Nephron (organoid): ENCODE data around the gene MAP7.

Experiments used
- H3K27ac Mint-ChIP-seq, 3 experiments: 2 replicates each; pipeline ENCODE4 v1.8.0; 2020; ENCODE audit warnings: mixed read lengths in 3 of 3, mild to moderate bottlenecking in 2 of 3, moderate library complexity in 1 of 3
- H3K27me3 Mint-ChIP-seq: 2 replicates; pipeline ENCODE4 v1.8.0; 2021; ENCODE audit warnings: low read depth, mild to moderate bottlenecking, moderate library complexity, mixed read lengths
- H3K36me3 Mint-ChIP-seq: 2 replicates; pipeline ENCODE4 v1.8.0; 2020; ENCODE audit warnings: low read depth, mixed read lengths
- H3K4me1 Mint-ChIP-seq: 2 replicates; pipeline ENCODE4 v1.8.0; 2020; ENCODE audit warnings: mixed read lengths
- H3K4me3 Mint-ChIP-seq, 3 experiments: 2 replicates each; pipeline ENCODE4 v1.8.0; 2020; ENCODE audit warnings: mild to moderate bottlenecking in 3 of 3, mixed read lengths in 3 of 3, moderate library complexity in 2 of 3
- H3K9me3 Mint-ChIP-seq: 2 replicates; pipeline ENCODE4 v1.8.0; 2020; ENCODE audit warnings: mixed read lengths
- TF ChIP-seq, protein P1 (sequence below), 3 experiments: fragments of 200-600 bp; sonication (generic); IDR thresholded peaks; one replicate each; pipeline ENCODE4 v1.5.0; 2021; ENCODE audit warnings: antibody characterized with exemption in 3 of 3; ENCODE audit not compliant: unreplicated experiment in 3 of 3

MAP7 gene

DNA sequence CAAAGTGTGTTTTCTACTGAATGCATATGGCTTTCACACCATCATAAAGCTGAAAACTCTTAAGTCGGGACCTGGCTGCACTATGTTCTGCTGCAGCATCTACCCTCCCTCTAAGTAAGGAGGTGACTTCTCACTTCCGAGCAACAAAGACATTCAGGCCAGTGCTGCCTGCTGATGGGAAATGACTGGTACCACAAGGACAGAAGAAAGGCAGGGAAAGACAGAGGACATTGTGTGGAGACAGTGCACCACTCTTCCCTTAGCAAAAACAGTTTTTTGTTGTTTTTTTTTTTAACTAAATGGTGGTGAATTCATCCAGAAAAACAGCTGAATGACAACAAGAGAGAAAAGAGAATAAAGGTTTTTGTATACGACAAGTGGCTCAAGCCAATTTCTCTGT lies 81.5 kb downstream of the MAP7 start:
- H3K9me3 Mint-ChIP-seq: no peaks in the 10 kb centered on the region
- H3K27ac Mint-ChIP-seq: no peak overlapping the region
- TF ChIP-seq, protein P1, sequence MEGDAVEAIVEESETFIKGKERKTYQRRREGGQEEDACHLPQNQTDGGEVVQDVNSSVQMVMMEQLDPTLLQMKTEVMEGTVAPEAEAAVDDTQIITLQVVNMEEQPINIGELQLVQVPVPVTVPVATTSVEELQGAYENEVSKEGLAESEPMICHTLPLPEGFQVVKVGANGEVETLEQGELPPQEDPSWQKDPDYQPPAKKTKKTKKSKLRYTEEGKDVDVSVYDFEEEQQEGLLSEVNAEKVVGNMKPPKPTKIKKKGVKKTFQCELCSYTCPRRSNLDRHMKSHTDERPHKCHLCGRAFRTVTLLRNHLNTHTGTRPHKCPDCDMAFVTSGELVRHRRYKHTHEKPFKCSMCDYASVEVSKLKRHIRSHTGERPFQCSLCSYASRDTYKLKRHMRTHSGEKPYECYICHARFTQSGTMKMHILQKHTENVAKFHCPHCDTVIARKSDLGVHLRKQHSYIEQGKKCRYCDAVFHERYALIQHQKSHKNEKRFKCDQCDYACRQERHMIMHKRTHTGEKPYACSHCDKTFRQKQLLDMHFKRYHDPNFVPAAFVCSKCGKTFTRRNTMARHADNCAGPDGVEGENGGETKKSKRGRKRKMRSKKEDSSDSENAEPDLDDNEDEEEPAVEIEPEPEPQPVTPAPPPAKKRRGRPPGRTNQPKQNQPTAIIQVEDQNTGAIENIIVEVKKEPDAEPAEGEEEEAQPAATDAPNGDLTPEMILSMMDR (IDR thresholded peaks at IDR 0.05; ENCODE audit: unreplicated experiment in 3 of 3): no peak
- H3K27me3 Mint-ChIP-seq: no peaks in the 10 kb centered on the region
- H3K4me3 Mint-ChIP-seq: no peak overlapping the region
- H3K36me3 Mint-ChIP-seq: no peaks in the 10 kb centered on the region
- H3K4me1 Mint-ChIP-seq: no peaks in the 10 kb centered on the region

DNA sequence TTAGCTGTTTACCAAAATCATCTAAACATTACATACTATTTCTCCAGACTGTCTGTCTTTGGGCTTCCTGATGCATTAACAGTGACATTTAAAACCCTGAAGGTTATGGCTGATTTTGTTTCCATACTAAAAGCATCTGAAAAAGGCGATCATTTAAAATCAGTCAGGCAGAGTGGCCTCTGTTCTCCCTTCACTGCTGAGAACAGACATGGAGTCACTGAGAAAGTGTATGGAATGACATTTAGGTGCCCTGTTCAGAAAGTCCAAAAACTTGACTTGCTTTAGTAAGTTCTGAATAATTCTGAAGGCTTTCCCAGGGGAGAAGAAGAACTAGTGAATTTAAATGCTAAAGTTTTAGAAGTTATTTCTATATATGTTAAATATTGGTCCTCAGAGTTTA lies 83.0 kb downstream of the MAP7 start:
- Mint-ChIP-seq H3K27ac (peak overlapping the region; percentile 95 to 97 (median 96)), H3K4me1 (no peaks in the 10 kb centered on the region), H3K36me3 (no peaks in the 10 kb centered on the region), H3K27me3 (no peaks in the 10 kb centered on the region), H3K9me3 (no peaks in the 10 kb centered on the region), H3K4me3 (no peak overlapping the region)
- TF ChIP-seq, protein P1 (IDR thresholded peaks at IDR 0.05; ENCODE audit: unreplicated experiment in 3 of 3): no peak

DNA sequence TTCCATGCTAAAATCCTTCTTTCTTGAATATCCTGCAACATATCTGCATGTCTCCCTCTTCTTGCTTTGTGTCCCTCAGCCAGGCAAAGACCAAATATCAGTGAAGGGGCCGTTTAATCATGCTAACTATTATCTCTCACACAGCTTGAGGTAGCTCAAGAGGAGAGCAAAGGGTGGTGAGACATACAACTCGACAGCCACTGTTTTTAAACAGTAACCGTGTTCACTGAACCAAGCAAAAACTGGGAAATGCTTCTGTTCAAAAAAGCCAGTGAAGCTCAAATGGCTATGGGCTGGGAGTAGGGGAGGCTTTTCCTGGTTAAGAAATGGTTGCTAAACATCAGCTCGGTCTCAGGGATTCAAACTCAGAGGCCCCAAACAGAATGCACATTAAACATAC lies 83.4 kb downstream of the MAP7 start:
- TF ChIP-seq, protein P1 (IDR thresholded peaks at IDR 0.05; ENCODE audit: unreplicated experiment in 3 of 3): no peak
- peak overlapping the region; percentile 95 to 97 (median 96) for H3K27ac Mint-ChIP-seq

DNA sequence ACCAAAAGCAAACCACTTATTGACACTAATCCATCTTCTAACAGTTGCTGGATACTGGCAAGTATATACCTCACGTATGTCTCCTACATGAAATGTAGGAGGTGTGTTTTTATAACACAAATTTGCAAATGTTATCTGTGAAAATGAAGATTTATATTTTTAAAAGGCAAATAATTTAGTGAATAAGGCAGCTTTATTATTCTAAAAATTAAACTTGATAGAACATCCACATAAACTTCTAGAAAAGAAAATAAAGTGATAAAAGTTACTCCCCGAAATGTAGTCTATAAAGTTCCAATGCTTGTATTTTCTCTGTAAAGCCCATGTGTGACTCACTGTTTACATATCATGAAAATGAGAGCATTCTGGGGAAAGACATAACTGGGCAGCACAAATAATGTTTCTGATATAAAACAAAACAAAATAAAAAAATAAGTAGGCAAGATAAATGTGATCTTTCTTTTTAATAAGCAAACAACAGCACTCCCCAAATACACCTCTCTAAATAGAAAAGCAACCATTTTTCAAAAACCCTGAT lies 84.4 kb downstream of the MAP7 start:
- Mint-ChIP-seq H3K27me3 (no peaks in the 10 kb centered on the region), H3K4me3 (peak overlapping the region; percentile 43 to 44 (median 44)), H3K4me1 (no peaks in the 10 kb centered on the region), H3K9me3 (no peaks in the 10 kb centered on the region), H3K27ac (peak overlapping the region; percentile 49 to 95 (median 60)), H3K36me3 (no peaks in the 10 kb centered on the region)
- TF ChIP-seq, protein P1 (IDR thresholded peaks at IDR 0.05; ENCODE audit: unreplicated experiment in 3 of 3): no peak

More for the DNA sequence above, 83.4 kb downstream of the MAP7 start:
- H3K4me3 Mint-ChIP-seq: peak overlapping the region; percentile 60 to 70 (median 67)
- H3K9me3 Mint-ChIP-seq: no peaks in the 10 kb centered on the region
- H3K27me3 Mint-ChIP-seq: no peaks in the 10 kb centered on the region
- H3K36me3 Mint-ChIP-seq: no peaks in the 10 kb centered on the region
- H3K4me1 Mint-ChIP-seq: no peaks in the 10 kb centered on the region

DNA sequence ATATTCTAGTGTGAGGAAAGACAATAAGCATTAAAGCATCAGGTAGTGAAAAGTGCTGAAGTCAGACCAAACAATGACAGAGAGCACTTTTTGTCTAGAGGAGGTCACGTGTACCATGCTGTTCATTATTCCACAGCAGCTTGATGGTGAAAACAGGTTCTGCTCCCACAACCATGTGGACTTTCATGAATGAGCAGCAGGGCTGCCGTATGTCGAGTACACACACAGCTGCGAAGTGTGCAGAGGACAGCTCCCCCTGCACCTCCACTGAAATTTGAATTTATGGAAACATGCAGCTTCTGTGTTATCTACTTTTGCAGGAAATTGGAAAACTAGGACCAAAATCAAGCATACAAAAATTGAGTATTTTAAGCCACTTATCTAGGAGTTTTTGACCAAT lies 85.3 kb downstream of the MAP7 start:
- Mint-ChIP-seq H3K27me3 (no peaks in the 10 kb centered on the region), H3K4me3 (peak overlapping the region in 2 of 3 experiments; percentile 30 to 52)

DNA sequence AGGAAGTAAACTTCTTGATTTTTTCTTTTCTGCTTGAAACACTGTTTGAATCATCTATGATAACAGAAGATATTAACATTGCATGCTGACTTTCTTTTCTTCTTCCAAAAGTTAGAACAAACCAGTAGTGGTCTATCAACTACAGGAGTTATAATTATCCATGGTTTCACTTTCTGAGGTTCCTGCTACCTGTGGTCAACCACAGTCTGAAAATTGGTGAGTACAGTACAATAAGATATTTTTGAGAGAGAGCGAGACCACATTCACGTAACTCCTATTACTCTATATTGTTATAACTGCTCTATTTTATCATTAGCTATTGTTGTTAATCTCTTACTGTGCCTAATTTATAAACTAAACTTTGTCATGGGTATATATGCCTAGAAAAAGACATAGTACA lies 86.1 kb downstream of the MAP7 start:
- H3K27me3 Mint-ChIP-seq: no peaks in the 10 kb centered on the region
- H3K4me1 Mint-ChIP-seq: no peaks in the 10 kb centered on the region
- no peaks in the 10 kb centered on the region for H3K36me3 Mint-ChIP-seq
- TF ChIP-seq, protein P1 (IDR thresholded peaks at IDR 0.05; ENCODE audit: unreplicated experiment in 3 of 3): no peak
- H3K4me3 Mint-ChIP-seq: no peak overlapping the region
- no peak overlapping the region for H3K27ac Mint-ChIP-seq
- no peaks in the 10 kb centered on the region for H3K9me3 Mint-ChIP-seq

More for the DNA sequence above, 85.3 kb downstream of the MAP7 start:
- Mint-ChIP-seq H3K27ac (peak overlapping the region in 1 of 3 experiments; percentile 49), H3K4me1 (no peaks in the 10 kb centered on the region), H3K36me3 (no peaks in the 10 kb centered on the region), H3K9me3 (no peaks in the 10 kb centered on the region)
- TF ChIP-seq, protein P1 (IDR thresholded peaks at IDR 0.05; ENCODE audit: unreplicated experiment in 3 of 3): no peak
